ENCODE data around the gene ZNF497. TPM values are rescaled to one million over a fixed set of nuclear protein-coding genes. Genes with fewer than 3 reads are reported as not detected.

The ZNF497 gene
- polyA plus RNA-seq, 1 of the 3 experiments (the other 2 are of a cell fraction), result 1.1 TPM

DNA sequence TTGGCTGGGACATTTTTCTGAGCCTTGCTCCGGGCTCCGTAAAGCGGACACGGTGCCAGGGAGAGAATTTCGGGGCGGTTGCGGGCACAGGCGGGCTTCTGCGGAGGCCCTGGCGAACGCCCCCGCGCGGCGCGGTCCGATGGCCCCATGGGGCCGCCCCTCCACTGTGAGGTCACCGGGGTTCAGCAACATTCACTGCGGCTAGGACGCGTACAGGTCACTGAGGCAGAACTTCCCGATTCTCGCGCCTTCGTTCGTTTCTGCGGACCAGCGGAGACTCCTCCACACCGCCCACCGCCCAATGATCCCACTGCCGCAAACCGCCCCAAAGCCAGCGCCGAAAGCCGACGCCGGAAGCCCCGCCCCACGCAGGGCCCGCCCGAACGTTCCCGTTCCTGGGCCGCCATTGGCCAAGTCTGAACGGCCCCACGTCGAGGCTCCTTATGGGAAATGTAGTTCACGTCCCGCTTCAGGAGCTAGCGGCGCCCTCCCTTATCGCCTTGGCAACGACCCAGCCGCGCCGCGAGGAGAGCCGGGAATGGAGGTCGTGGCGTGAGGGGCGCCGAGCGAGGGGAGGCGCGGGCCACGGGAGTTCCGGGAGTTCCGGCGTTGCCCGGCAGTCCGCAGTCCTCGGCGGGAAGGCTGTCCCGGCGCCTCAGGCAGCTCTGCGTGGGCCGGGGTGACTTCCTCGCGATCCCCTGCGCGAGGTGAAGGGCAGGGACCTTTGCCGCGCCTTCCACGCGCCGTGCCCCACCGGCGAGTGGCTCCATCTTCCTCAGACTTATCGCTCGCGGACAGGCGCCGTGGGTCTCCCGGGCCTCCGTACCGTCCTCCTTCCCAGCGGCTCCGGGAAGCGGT is 45.8 kb upstream of the ZNF497 start, which contains the start of gene ZNF584:
Gene ZNF584, plus strand, starts transcription at position 498 of the 858 bp plus-strand sequence. CDS start 499 bp downstream, outside the sequence.
- Histone ChIP-seq H3K79me2 (ENCODE audit: insufficient read depth) (peaks cover 53% of the 10 kb centered on the region), H3K27ac (ENCODE audit: low read depth in 2 of 2, low read length in 1 of 2) (peak within 1 kb of the TSS; percentile 57 to 88), H3K4me3 (ENCODE audit: low read depth in 2 of 2, low read length in 1 of 2) (peak within 1 kb of the TSS; percentile 84 to 97), H3K4me1 (ENCODE audit: control insufficient read depth in 1 of 2, insufficient read depth in 2 of 2, low read depth in 1 of 2, low read length in 1 of 2) (peaks cover 0 to 25% of the 10 kb centered on the region in 2 experiments; a peak in 1 of 4 replicates), H3K27me3 (ENCODE audit: insufficient read depth) (no peaks in the 10 kb centered on the region), H3F3A (replicated peaks; ENCODE audit: insufficient read depth) (peaks cover 10% of the 10 kb centered on the region), H3K9ac (peak within 1 kb of the TSS; percentile 83), H4K20me1 (ENCODE audit: insufficient read depth) (no peaks in the 10 kb centered on the region), H3K4me2 (peak within 1 kb of the TSS; percentile 99), H3K36me3 (replicated peaks in 1 of 2; ENCODE audit: control insufficient read depth in 1 of 2, insufficient read depth in 2 of 2, low read length in 1 of 2) (peaks cover 0 to 3% of the 10 kb centered on the region in 2 experiments), H2AFZ (ENCODE audit: low read depth) (peak within 1 kb of the TSS; percentile 86), H3K9me2 (no peaks in the 10 kb centered on the region), H3K9me3 (no peaks in the 10 kb centered on the region)
- ChIA-PET POLR2A (interaction anchor here (0.6 to 1.2 kb wide), 5 partner anchors 24 to 146 kb away, joined by 3 to 4 read pairs (median 3); partner anchors contain the start of genes CHMP2A, ZNF446 and ZNF497), CTCF (interaction anchor here (1.2 kb wide), 1 partner anchor 17 kb away, joined by 3 read pairs; no protein-coding TSS in a partner anchor)
- TF ChIP-seq RXRA (IDR thresholded peaks at IDR 0.05; ENCODE audit: borderline replicate concordance, low read depth) (no peak), MXI1 (IDR thresholded peaks at IDR 0.05; ENCODE audit: low read depth, low read length) (peak; percentile 82), TEAD4 (IDR thresholded peaks at IDR 0.05; ENCODE audit: borderline replicate concordance, insufficient read depth) (no peak), CHD2 (IDR thresholded peaks at IDR 0.05; ENCODE audit: low read length, partially characterized antibody) (peak; percentile 75), TAF1 (IDR thresholded peaks at IDR 0.05; ENCODE audit: borderline replicate concordance, low read depth, low read length) (peak; percentile 87), GABPA (IDR thresholded peaks at IDR 0.05; ENCODE audit: low read depth) (peak; percentile 83), POLR2AphosphoS5 (IDR thresholded peaks at IDR 0.05; ENCODE audit: low read depth, low read length) (peak; percentile 92), ELF1 (IDR thresholded peaks at IDR 0.05) (peak; percentile 52; the same call in 1 of the 2 replicates), TCF12 (IDR thresholded peaks at IDR 0.05) (no peak), FOXM1 (IDR thresholded peaks at IDR 0.05; ENCODE audit: low read depth) (no peak), NFIC (IDR thresholded peaks at IDR 0.05; ENCODE audit: borderline replicate concordance) (peak; percentile 59), EP300 (IDR thresholded peaks at IDR 0.05; ENCODE audit: borderline replicate concordance in 1 of 2, low read depth in 1 of 2, low read length in 1 of 2) (no peak), NRF1 (IDR thresholded peaks at IDR 0.05; ENCODE audit: low read depth, low read length) (peak; percentile 25; the same call in 1 of the 2 replicates), SIN3A (IDR thresholded peaks at IDR 0.05; ENCODE audit: borderline replicate concordance, low read depth, low read length) (peak; percentile 73; the same call in 1 of the 2 replicates), EZH2phosphoT487 (IDR thresholded peaks at IDR 0.05; ENCODE audit: borderline replicate concordance, low read depth) (no peak), RAD21 (IDR thresholded peaks at IDR 0.05; ENCODE audit: low read length) (no peak)
- TF ChIP-seq, protein P1, sequence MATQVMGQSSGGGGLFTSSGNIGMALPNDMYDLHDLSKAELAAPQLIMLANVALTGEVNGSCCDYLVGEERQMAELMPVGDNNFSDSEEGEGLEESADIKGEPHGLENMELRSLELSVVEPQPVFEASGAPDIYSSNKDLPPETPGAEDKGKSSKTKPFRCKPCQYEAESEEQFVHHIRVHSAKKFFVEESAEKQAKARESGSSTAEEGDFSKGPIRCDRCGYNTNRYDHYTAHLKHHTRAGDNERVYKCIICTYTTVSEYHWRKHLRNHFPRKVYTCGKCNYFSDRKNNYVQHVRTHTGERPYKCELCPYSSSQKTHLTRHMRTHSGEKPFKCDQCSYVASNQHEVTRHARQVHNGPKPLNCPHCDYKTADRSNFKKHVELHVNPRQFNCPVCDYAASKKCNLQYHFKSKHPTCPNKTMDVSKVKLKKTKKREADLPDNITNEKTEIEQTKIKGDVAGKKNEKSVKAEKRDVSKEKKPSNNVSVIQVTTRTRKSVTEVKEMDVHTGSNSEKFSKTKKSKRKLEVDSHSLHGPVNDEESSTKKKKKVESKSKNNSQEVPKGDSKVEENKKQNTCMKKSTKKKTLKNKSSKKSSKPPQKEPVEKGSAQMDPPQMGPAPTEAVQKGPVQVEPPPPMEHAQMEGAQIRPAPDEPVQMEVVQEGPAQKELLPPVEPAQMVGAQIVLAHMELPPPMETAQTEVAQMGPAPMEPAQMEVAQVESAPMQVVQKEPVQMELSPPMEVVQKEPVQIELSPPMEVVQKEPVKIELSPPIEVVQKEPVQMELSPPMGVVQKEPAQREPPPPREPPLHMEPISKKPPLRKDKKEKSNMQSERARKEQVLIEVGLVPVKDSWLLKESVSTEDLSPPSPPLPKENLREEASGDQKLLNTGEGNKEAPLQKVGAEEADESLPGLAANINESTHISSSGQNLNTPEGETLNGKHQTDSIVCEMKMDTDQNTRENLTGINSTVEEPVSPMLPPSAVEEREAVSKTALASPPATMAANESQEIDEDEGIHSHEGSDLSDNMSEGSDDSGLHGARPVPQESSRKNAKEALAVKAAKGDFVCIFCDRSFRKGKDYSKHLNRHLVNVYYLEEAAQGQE (IDR thresholded peaks at IDR 0.05; ENCODE audit: low read depth, low read length), result no peak
- TF ChIP-seq, protein P2, sequence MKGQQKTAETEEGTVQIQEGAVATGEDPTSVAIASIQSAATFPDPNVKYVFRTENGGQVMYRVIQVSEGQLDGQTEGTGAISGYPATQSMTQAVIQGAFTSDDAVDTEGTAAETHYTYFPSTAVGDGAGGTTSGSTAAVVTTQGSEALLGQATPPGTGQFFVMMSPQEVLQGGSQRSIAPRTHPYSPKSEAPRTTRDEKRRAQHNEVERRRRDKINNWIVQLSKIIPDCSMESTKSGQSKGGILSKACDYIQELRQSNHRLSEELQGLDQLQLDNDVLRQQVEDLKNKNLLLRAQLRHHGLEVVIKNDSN (IDR thresholded peaks at IDR 0.05; ENCODE audit: borderline replicate concordance, low read depth), result no peak
- TF ChIP-seq, protein P3, sequence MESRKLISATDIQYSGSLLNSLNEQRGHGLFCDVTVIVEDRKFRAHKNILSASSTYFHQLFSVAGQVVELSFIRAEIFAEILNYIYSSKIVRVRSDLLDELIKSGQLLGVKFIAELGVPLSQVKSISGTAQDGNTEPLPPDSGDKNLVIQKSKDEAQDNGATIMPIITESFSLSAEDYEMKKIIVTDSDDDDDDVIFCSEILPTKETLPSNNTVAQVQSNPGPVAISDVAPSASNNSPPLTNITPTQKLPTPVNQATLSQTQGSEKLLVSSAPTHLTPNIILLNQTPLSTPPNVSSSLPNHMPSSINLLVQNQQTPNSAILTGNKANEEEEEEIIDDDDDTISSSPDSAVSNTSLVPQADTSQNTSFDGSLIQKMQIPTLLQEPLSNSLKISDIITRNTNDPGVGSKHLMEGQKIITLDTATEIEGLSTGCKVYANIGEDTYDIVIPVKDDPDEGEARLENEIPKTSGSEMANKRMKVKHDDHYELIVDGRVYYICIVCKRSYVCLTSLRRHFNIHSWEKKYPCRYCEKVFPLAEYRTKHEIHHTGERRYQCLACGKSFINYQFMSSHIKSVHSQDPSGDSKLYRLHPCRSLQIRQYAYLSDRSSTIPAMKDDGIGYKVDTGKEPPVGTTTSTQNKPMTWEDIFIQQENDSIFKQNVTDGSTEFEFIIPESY (IDR thresholded peaks at IDR 0.05; ENCODE audit: borderline replicate concordance, low read depth), result no peak
- TF ChIP-seq, protein P4, sequence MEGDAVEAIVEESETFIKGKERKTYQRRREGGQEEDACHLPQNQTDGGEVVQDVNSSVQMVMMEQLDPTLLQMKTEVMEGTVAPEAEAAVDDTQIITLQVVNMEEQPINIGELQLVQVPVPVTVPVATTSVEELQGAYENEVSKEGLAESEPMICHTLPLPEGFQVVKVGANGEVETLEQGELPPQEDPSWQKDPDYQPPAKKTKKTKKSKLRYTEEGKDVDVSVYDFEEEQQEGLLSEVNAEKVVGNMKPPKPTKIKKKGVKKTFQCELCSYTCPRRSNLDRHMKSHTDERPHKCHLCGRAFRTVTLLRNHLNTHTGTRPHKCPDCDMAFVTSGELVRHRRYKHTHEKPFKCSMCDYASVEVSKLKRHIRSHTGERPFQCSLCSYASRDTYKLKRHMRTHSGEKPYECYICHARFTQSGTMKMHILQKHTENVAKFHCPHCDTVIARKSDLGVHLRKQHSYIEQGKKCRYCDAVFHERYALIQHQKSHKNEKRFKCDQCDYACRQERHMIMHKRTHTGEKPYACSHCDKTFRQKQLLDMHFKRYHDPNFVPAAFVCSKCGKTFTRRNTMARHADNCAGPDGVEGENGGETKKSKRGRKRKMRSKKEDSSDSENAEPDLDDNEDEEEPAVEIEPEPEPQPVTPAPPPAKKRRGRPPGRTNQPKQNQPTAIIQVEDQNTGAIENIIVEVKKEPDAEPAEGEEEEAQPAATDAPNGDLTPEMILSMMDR (IDR thresholded peaks at IDR 0.05), result peak; percentile 42; the same call in 1 of the 2 replicates
- TF ChIP-seq, protein P5, sequence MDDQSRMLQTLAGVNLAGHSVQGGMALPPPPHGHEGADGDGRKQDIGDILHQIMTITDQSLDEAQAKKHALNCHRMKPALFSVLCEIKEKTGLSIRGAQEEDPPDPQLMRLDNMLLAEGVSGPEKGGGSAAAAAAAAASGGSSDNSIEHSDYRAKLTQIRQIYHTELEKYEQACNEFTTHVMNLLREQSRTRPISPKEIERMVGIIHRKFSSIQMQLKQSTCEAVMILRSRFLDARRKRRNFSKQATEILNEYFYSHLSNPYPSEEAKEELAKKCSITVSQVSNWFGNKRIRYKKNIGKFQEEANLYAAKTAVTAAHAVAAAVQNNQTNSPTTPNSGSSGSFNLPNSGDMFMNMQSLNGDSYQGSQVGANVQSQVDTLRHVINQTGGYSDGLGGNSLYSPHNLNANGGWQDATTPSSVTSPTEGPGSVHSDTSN (IDR thresholded peaks at IDR 0.05), result no peak
- peak; percentile 97 for DNase-seq
- 0% methylated on average over 12 of the region's 100 CpGs for WGBS (ENCODE audit: low lambda C conversion rate)

Data from SK-N-SH (cell line).